ENCODE data around the gene POLRMT. TPM values are rescaled to one million over a fixed set of nuclear protein-coding genes. Genes with fewer than 3 reads are reported as not detected.
A peak's percentile ranks its signal among the peaks of the same experiment; 100 is the strongest.

POLRMT gene
- total RNA-seq, 1 experiment from 2014 or later, result 104 TPM

DNA sequence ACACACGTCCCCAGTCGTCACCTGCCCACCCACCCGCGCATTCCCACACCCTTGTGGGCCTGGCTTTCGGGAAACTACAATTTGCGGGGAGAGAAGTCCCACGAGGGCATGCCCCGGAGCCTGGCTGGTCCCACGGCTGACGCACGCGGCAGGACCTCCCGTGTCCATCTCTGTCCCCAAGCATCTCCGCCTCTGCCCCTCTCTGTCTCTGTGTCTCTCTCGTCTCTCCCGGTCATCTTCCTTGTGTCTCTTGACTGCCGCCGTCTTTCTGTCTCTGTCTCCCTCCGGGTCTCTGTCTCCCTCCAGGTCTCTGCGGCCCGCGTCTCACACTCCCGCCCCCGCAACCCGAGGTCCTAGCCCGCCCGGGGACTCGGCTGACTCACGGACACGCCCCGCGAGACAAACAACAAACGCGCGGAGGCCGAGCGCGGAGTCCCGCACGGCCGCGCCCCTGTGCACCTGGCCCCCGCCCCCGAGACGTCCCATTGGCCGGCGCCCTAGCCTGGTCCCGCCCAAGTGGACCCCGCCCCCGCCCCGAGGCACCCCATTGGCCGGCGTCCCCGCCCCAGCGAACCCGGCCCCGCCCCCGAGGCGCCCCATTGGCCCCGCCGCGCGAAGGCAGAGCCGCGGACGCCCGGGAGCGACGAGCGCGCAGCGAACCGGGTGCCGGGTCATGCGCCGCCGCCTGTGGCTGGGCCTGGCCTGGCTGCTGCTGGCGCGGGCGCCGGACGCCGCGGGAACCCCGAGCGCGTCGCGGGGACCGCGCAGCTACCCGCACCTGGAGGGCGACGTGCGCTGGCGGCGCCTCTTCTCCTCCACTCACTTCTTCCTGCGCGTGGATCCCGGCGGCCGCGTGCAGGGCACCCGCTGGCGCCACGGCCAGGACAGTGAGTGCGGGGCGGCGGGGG is 6.2 kb upstream of the POLRMT start, which contains the start of gene FGF22:
FGF22 (plus strand) TSS at position 627 of the 908 bp plus-strand sequence; CDS start at position 674, 47 bp downstream.
- no peaks in the 10 kb centered on the region for H3K23me2 ChIP-seq (ENCODE audit: insufficient read length, low read depth, low read length, poor library complexity, severe bottlenecking)
- no peak within 1 kb of the TSS for H4K8ac ChIP-seq (replicated peaks; ENCODE audit: insufficient read length, low read depth, low read length)
- no peak within 1 kb of the TSS for H3K9ac ChIP-seq (ENCODE audit: extremely low read depth, insufficient read length, low read length)
- H3K9me3 ChIP-seq (ENCODE audit: control insufficient read depth, low read depth, low read length), result no peaks in the 10 kb centered on the region
- peak within 1 kb of the TSS; percentile 54 to 77 for H3K4me3 Mint-ChIP-seq
- no peak within 1 kb of the TSS for H2AFZ ChIP-seq (ENCODE audit: low read length)
- H4K91ac ChIP-seq (ENCODE audit: insufficient read length, low read depth, low read length), result no peak within 1 kb of the TSS
- no peak within 1 kb of the TSS for H3K56ac ChIP-seq (ENCODE audit: insufficient read length, low read depth, low read length)
- H3K4me1 Mint-ChIP-seq, result peaks cover 4 to 5% of the 10 kb centered on the region in 2 experiments; a peak in 3 of 4 replicates
- no peak within 1 kb of the TSS for H2BK15ac ChIP-seq (ENCODE audit: low read depth, low read length)
- TF ChIP-seq, protein P1, sequence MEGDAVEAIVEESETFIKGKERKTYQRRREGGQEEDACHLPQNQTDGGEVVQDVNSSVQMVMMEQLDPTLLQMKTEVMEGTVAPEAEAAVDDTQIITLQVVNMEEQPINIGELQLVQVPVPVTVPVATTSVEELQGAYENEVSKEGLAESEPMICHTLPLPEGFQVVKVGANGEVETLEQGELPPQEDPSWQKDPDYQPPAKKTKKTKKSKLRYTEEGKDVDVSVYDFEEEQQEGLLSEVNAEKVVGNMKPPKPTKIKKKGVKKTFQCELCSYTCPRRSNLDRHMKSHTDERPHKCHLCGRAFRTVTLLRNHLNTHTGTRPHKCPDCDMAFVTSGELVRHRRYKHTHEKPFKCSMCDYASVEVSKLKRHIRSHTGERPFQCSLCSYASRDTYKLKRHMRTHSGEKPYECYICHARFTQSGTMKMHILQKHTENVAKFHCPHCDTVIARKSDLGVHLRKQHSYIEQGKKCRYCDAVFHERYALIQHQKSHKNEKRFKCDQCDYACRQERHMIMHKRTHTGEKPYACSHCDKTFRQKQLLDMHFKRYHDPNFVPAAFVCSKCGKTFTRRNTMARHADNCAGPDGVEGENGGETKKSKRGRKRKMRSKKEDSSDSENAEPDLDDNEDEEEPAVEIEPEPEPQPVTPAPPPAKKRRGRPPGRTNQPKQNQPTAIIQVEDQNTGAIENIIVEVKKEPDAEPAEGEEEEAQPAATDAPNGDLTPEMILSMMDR (conservative IDR thresholded peaks at IDR 0.05), result no peak
- H3K27me3 Mint-ChIP-seq (ENCODE audit: low read depth), result peaks cover 29% of the 10 kb centered on the region
- H3K27ac Mint-ChIP-seq, result peak within 1 kb of the TSS in 1 of 3 experiments; percentile 74; a peak in 1 of 7 replicates
- no peak within 1 kb of the TSS for H3K23ac ChIP-seq (ENCODE audit: insufficient read length, low read depth, low read length)
- H2BK120ac ChIP-seq (ENCODE audit: low read depth, low read length, poor library complexity, severe bottlenecking), result no peak within 1 kb of the TSS
- no peaks in the 10 kb centered on the region for H3K4me1 ChIP-seq (ENCODE audit: insufficient read depth, low read length)
- H3T11ph ChIP-seq (ENCODE audit: low read length), result no peak within 1 kb of the TSS
- H3K9me3 Mint-ChIP-seq, result 0 out of 5 replicates have a peak, but pooled peaks cover 0 to 3% of the 10 kb centered on the region in 2 experiments
- no peak within 1 kb of the TSS for H2BK20ac ChIP-seq (ENCODE audit: low read depth, low read length, poor library complexity, severe bottlenecking)
- no peak within 1 kb of the TSS for H2AK5ac ChIP-seq (ENCODE audit: insufficient read length, low read length)
- H2BK12ac ChIP-seq (ENCODE audit: insufficient read length, low read depth, low read length), result no peak within 1 kb of the TSS
- no peak within 1 kb of the TSS for H3K27ac ChIP-seq (ENCODE audit: insufficient read length, low read depth, low read length)
- H3K4me2 ChIP-seq (ENCODE audit: insufficient read depth, insufficient read length, low read length), result peak within 1 kb of the TSS; percentile 48
- peaks cover 0 to 1% (median 0%) of the 10 kb centered on the region in 3 experiments; a peak in 1 of 7 replicates for H3K36me3 Mint-ChIP-seq (ENCODE audit: insufficient read depth in 1 of 3, low read depth in 3 of 3)
- no peak within 1 kb of the TSS for H3K14ac ChIP-seq (ENCODE audit: insufficient read depth, low read length)
- DNase-seq, result peak; percentile 90
- no peak within 1 kb of the TSS for H4K5ac ChIP-seq (ENCODE audit: insufficient read length, low read depth, low read length)
- no peaks in the 10 kb centered on the region for H3K79me1 ChIP-seq (ENCODE audit: insufficient read depth, low read depth, low read length, poor library complexity, severe bottlenecking)
- H2BK5ac ChIP-seq (ENCODE audit: insufficient read length, low read length), result no peak within 1 kb of the TSS
- H3K27me3 ChIP-seq (ENCODE audit: insufficient read depth, low read length), result no peaks in the 10 kb centered on the region; the same call in 1 of the 2 replicates
- no CpG with 5 or more reads among the region's 109 CpGs for WGBS (ENCODE audit: extremely low coverage, insufficient read length, low lambda C conversion rate)
- H3K79me2 ChIP-seq (ENCODE audit: insufficient read depth, low read length), result no peaks in the 10 kb centered on the region
- no peak within 1 kb of the TSS for H3K4ac ChIP-seq (ENCODE audit: low read depth, low read length)
- no peaks in the 10 kb centered on the region for H4K20me1 ChIP-seq (ENCODE audit: control insufficient read depth, insufficient read depth, insufficient read length)
- no peak within 1 kb of the TSS for H3K18ac ChIP-seq (ENCODE audit: insufficient read length, low read depth, low read length)
